HG03469 (cell line): Measurements from ENCODE around the gene MORC2.

Experiments
- ATAC-seq: cut with Tn5 transposase; IDR thresholded peaks from one replicate; pipeline ENCODE4 v1.9.1; 2021; ENCODE audit warnings: mild to moderate bottlenecking, moderate library complexity, moderate number of reproducible peaks; ENCODE audit not compliant: unreplicated experiment

Gene MORC2

GRCh38 chr22:30949934-30950660 lies 18.5 kb downstream of the MORC2 start:
- ATAC-seq = no peak

DNA sequence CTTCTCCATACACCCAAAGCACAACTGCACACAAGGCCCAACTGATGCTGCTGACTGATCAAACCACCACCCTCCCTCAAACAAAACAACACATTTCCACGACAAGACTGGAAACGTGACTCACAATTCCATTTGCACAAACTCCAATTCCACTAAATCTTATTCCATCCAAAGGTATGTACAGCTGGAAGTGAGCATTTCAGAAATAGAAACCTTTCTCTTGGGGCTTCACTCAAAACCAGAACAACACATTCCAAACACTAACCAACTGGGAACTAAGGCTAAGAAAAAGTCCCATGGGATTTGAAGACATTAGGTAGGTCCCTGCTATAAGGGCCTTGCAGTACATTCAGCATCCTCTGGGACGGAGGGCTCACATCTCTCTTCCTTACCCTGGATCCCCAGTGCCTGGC lies 19.6 kb downstream of the MORC2 start:
- ATAC-seq = no peak

DNA sequence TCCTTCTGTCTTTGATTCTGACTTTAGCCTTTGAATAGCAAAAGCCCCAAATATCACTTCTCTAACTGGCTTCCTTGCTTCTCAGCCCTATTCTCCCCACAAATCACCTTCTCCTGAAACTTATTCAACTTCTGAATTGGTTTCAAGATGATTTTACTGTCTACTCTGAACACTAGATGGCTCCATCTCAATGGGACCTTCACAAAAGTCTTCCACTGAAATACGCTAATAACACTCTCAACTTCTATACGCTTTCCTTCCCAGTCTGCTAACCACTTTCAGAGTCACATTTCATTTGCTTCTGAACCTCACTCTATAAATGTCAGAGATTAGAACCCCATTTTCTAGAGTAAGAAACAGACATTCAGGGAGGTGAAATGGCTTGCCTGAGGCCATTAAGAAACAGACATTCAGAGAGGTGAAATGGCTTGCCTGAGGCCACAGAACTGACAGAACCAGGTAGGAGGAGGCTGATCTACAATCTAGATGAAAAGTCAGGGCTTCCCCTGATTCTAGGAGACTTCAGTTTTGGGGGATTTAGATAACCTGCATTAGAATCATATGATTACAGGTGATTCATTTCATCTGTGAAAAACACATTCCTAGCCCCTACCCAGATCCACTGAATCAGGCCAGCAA lies 20.6 kb downstream of the MORC2 start:
- no peak for ATAC-seq

DNA sequence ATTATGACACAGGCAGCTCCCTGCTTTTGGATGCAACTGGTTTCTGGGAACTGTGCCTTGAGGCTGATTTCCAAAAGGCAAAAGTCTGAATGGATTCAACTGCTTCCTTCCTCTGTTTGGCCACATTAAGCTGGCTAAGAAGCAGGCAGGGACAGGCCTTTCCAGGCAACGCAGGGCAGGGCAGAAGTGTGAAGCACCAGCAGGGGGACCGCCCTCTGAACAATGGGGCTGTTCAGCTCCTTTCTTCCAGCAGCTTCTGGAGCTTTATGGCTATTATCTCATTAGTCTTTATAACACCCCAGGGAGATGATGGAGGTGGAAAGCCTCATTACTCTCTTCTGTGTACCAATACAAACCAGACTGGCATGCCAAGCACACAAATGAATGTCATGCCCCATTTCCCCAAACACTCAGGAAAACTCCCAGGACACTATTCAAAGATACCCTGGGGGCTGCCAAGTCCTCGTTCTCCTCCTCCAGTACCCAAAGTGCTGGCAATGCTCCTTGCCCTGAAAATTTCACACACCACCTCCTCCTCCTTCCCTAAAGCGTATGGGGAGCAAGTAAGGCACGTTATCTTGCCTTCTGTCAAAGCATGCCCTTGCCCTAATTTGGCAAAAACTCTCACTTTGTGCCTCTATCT lies 21.3 kb downstream of the MORC2 start:
- ATAC-seq = no peak

DNA sequence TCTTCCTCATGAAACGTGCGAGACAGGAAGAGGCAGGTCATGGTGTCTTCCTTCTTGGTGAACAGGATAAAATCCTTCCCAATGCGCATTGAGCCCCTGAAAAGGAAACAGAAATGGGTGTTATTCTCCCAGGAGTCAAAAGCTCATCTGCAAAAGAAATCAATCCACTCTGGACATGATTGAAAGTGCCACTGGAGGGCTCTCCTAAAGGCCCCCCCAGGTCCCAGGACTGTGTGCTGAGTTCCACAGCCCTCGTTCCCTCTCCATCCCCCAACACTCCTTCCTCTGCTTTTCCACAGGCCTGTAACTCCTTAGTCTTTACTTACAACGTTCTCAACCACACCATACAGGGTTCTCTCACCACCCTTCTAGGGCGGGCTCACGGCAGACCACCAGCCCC lies 22.2 kb downstream of the MORC2 start:
- no peak for ATAC-seq

- ATAC-seq = no peak
Observed at GRCh38 chr22:30945653-30946052, 22.9 kb downstream of the MORC2 start.

DNA sequence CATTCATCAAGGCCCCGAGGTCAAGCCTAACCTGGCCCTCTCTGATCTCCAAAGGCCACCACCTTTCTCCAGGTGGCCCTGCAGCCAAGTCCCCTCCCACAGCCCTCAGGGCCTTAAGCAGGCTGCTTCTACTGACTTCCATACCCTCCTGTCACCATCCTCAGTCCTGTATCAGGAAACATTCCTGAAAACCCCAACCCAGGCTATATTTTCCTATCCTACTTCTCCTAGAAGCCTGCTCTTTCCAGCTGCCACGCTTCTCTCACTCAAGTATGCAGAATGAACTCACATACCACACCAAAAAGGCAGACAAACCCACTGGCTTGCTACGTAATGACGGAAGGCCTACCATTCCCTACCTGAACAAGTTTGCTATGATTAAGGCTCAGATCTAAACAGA lies 23.6 kb downstream of the MORC2 start:
- ATAC-seq = no peak

- no peak for ATAC-seq
Observed at GRCh38 chr22:30943368-30943767, 25.2 kb downstream of the MORC2 start.

DNA sequence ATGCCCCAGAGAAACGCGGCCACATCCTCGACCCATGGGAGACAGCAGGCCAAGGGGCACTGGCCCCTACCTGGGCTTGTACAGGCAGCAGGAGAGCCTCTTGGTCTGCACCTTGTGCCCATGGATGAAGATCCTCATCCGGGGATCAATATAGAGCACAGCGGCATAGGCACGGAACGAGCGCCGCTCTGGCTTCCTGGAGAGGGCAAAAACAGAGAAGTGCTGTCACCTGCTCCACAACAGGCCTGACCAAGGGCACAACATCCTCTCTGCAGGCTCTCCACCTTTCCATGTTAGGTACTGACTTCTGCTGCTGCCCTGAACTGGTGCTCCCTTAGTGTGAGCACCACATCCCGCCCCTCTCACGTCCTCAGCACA lies 27.2 kb downstream of the MORC2 start:
- ATAC-seq = no peak

GRCh38 chr22:30940685-30941362 lies 27.8 kb downstream of the MORC2 start:
- ATAC-seq = no peak

- ATAC-seq = no peak
Observed at GRCh38 chr22:30934053-30934452, 34.5 kb downstream of the MORC2 start.

GRCh38 chr22:30933457-30933856 lies 35.1 kb downstream of the MORC2 start:
- ATAC-seq = no peak

- no peak for ATAC-seq
Observed at GRCh38 chr22:30932661-30933060, 35.9 kb downstream of the MORC2 start.

DNA sequence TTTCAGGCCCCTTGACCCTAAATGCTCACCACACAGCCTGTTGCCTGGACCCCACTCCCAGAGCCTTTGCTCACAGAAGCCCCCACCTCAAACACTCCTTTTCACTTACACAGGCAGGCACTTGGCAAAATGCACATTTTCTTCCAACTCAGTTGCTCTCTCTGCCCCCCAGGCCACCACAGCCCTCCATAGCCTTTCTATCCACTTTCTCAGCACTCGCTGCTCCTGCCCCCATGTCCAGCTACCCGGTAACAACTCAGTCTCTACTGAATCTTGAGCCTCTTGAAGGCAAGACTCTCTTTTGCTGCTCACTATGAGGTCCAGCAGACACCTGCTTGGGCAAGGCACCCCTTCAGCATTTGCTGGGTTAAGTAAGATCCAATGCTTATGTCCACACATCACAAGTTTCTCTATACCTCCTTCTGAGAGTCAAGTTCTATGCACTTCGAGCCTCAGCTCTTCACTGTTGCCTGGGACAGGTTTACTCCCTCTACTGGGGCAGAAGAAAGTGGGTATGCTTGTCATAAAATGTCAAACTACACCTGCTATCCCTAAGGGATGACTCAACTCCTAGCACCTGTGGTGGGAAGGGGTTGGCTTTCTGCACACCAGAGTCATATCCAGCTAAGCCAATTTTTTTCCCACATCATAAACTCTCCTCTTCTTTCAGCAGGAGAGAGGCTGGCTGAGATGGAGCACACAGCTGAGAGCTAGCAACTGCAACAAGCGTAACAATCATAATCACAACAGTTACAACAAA lies 36.9 kb downstream of the MORC2 start:
- ATAC-seq = no peak

- no peak for ATAC-seq
Observed at GRCh38 chr22:30930228-30930627, 38.3 kb downstream of the MORC2 start.

DNA sequence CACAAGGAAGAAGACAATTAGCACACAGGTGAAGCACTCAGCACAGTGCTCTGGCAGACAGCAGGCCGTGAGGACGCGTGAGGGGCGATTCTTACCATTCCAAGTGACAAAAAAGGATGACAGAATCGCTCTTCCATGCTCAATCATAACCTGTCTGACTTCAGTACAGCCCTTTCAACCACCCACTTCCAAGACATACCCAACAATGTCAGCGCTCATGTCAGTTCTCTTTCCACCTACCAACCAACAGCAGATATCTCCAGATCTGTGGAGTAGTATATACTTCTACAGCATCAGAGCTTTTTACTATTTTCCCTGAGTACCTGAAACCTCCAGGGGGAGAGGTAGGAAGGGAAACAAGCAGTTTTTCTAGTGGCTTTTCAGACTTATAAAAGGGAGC lies 40.2 kb downstream of the MORC2 start:
- ATAC-seq = no peak

- ATAC-seq = no peak
Observed at GRCh38 chr22:30927806-30928205, 40.8 kb downstream of the MORC2 start.

- no peak for ATAC-seq
Observed at GRCh38 chr22:30926706-30927105, 41.9 kb downstream of the MORC2 start.

DNA sequence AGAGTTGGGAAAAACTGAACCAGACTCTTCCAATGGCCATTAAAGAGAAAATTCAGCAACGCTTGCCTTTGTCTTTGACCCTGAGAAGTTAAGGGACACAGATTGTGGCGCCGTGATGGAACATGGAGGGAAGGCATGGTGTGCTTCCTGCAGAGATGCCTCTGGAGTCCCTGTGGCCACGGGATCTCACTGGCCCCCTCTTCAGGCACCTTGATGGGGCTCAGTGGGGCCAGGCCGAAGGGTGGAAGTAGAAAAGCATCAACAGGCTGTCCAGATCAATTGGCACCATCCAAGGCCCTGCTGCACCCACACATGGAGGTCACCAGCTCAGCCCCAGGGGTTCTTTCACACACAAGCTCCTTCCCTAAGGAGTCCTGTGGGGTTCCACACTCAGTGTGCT lies 42.9 kb downstream of the MORC2 start:
- no peak for ATAC-seq

DNA sequence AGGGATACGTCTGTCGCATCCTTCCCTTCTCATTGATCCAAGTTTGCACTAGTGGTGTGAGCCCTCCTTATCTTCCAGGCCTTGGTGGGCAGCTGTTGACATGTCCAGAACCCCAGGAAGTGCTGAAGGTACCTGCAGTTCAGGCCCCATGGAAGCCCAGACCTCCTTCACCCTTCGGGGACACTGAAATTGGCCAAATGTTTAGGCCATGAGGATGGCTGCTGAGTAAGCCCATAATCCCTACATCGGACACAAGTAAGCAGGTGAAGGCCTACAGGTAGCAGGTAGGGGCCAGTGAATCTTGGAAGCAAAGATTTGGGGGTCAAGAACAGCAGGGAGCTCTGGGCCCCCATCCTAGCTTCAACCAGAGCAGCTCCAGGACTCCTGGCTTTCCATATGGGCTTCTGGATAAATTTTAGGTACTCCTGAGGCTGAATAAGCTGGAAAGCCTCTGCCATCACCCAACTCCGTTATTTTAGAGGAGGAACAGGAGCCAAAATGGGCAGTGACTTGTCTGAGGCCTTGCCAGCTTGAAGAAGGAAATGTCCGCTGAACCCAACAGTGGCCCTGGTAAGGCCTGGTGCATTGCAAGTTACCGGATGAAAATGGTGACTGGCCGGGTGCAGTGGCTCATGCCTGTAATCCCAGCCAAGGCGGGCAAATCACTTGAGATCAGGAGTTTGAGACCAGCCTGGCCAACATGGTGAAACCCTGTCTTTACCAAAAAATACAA lies 45.2 kb downstream of the MORC2 start:
- no peak for ATAC-seq
